Nephron progenitor cell (in vitro differentiated cells): ENCODE data around the gene SGMS1.
A peak's percentile ranks its signal among the peaks of the same experiment; 100 is the strongest.
"Not testable (repeated sequence)": the region's sequence is repeated elsewhere in the genome, so short reads cannot be mapped to it uniquely, and the experiment has no call there.

Experiments
- DNase-seq: peaks from one replicate; pipeline ENCODE4 v3.0.0; 2021
- H3K27ac Mint-ChIP-seq: 2 replicates; pipeline ENCODE4 v1.8.0; 2021; ENCODE audit warnings: mild to moderate bottlenecking, moderate library complexity, mixed read lengths
- H3K27me3 Mint-ChIP-seq: 2 replicates; pipeline ENCODE4 v1.8.0; 2021; ENCODE audit warnings: mild to moderate bottlenecking, low read depth, mixed read lengths; ENCODE audit not compliant: poor library complexity
- H3K36me3 Mint-ChIP-seq: 2 replicates; pipeline ENCODE4 v1.8.0; 2021; ENCODE audit warnings: low read depth, mixed read lengths
- H3K4me1 Mint-ChIP-seq: 2 replicates; pipeline ENCODE4 v1.8.0; 2021; ENCODE audit warnings: mixed read lengths
- H3K4me3 Mint-ChIP-seq: 2 replicates; pipeline ENCODE4 v1.8.0; 2021; ENCODE audit warnings: mild to moderate bottlenecking, moderate library complexity, mixed read lengths
- H3K9me3 Mint-ChIP-seq: 2 replicates; pipeline ENCODE4 v1.8.0; 2021; ENCODE audit warnings: mild to moderate bottlenecking, moderate library complexity, mixed read lengths
- TF ChIP-seq, protein P1 (sequence below): fragments of 200-600 bp; sonication (generic); IDR thresholded peaks from 2 replicates; pipeline ENCODE4 v1.5.0; 2021; ENCODE audit warnings: antibody characterized with exemption

The SGMS1 gene

DNA sequence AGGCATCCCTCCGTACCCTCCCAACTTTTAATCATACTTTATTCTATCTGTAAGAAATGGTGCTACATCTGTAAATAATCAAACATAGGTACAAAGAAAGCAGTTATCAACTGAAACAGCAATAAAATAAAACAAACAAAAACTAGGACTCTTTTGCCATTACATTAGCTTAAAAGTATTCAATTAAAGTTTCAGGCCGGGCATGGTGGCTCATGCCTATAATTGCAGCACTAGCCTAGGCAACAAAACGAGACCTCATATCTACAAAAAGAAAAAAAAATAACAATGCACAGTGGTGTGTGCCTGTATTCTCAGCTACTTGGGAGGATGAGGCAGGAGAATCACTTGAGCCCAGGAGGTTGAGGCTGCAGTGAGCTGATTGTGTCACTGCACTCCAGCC, 161.9 kb downstream of the SGMS1 start:
- H3K27ac Mint-ChIP-seq, result no peak overlapping the region
- no peak for DNase-seq
- peaks cover 5% of the 10 kb centered on the region for H3K36me3 Mint-ChIP-seq
- H3K4me1 Mint-ChIP-seq, result no peaks in the 10 kb centered on the region
- H3K4me3 Mint-ChIP-seq, result no peak overlapping the region
- TF ChIP-seq, protein P1, sequence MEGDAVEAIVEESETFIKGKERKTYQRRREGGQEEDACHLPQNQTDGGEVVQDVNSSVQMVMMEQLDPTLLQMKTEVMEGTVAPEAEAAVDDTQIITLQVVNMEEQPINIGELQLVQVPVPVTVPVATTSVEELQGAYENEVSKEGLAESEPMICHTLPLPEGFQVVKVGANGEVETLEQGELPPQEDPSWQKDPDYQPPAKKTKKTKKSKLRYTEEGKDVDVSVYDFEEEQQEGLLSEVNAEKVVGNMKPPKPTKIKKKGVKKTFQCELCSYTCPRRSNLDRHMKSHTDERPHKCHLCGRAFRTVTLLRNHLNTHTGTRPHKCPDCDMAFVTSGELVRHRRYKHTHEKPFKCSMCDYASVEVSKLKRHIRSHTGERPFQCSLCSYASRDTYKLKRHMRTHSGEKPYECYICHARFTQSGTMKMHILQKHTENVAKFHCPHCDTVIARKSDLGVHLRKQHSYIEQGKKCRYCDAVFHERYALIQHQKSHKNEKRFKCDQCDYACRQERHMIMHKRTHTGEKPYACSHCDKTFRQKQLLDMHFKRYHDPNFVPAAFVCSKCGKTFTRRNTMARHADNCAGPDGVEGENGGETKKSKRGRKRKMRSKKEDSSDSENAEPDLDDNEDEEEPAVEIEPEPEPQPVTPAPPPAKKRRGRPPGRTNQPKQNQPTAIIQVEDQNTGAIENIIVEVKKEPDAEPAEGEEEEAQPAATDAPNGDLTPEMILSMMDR, result no peak
- H3K9me3 Mint-ChIP-seq, result no peaks in the 10 kb centered on the region
- no peaks in the 10 kb centered on the region for H3K27me3 Mint-ChIP-seq

DNA sequence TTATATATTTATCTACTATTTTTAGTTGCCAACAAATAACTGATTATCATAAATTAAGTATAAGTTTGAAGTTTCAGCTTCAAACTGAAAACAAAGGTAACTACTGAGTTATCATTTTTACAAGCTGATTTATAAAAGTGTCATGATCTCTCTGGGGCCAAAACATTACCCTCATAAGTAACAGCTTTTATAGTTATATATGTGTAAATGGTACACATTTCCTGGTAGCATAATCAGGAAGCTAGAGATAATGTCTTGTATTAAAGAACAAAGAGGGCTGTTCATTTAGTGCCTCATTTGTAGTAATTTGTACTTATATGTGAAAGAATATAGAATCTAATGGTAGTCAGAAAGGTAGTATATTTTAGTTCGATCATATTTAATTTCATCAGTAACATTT, 162.6 kb downstream of the SGMS1 start:
- H3K4me1 Mint-ChIP-seq, result no peaks in the 10 kb centered on the region
- H3K9me3 Mint-ChIP-seq, result no peaks in the 10 kb centered on the region
- no peak overlapping the region for H3K4me3 Mint-ChIP-seq
- H3K36me3 Mint-ChIP-seq, result peaks cover 5% of the 10 kb centered on the region
- no peaks in the 10 kb centered on the region for H3K27me3 Mint-ChIP-seq
- DNase-seq, result no peak
- no peak overlapping the region for H3K27ac Mint-ChIP-seq
- TF ChIP-seq, protein P1, result no peak

DNA sequence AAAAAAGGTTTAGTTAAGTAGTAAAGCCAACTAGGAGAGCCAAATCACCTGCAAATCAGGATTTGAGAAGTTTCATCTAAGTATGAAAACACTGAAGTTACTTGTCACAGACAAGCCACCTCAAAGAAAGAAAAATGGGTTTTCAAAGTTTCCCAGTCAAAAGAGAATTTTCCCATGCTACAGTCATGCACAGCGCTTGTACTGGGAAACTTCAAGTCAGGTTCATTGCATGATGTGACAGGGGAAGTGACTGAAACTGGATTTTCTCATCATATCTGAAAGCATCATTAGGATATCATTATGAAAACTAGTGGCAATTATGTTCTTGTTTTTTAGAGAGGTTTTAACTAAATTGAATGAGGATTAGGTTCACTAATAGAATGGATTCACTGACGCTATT, 167.0 kb downstream of the SGMS1 start:
- Mint-ChIP-seq H3K9me3 (no peaks in the 10 kb centered on the region), H3K4me3 (no peak overlapping the region), H3K36me3 (peaks cover 5% of the 10 kb centered on the region), H3K4me1 (no peaks in the 10 kb centered on the region), H3K27me3 (no peaks in the 10 kb centered on the region), H3K27ac (no peak overlapping the region)
- TF ChIP-seq, protein P1, result no peak
- DNase-seq, result no peak

DNA sequence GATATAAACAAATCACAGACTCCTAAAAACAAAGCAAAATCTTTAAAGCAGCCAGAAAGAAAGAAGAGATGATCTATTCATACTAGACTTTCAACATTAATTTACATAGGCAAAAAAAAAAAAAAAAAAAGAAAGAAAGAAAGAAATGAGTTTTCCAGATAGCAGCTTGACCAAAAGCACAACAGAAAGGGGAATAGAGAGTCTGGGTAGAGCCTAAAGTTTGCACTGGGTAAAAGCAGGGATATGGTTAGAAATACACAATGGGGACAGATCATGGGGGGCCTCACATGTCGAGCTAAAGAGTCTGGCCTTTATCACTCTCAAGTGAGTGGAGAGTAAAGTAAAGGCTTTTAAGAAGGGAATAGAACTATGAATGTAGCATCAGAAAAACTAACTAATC, 169.8 kb downstream of the SGMS1 start:
- Mint-ChIP-seq H3K4me1 (no peaks in the 10 kb centered on the region), H3K27me3 (no peaks in the 10 kb centered on the region), H3K9me3 (no peaks in the 10 kb centered on the region), H3K36me3 (peaks cover 3% of the 10 kb centered on the region), H3K4me3 (no peak overlapping the region), H3K27ac (peak overlapping the region; percentile 80)
- no peak for DNase-seq
- TF ChIP-seq, protein P1, result no peak

DNA sequence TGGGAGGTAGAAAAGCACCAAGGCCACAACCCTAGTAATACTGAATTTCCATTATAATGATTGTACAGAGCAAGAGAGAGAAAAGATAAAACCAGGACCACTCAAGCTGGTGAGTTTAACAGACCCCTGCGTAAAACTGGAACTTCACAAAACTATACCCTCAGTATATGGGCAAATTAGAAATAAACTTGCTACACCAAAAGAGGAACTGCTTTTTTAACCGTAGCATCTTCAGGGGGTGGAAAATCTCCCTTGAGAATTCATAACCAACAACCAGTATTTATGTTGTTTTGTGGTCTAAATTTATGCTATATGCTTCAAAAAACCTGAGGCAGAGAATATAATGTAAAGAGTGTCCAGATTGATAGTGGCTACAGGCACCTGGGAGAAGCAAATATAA, 171.2 kb downstream of the SGMS1 start:
- no peaks in the 10 kb centered on the region for H3K36me3 Mint-ChIP-seq
- no peak for DNase-seq
- no peaks in the 10 kb centered on the region for H3K4me1 Mint-ChIP-seq
- H3K27me3 Mint-ChIP-seq, result no peaks in the 10 kb centered on the region
- H3K9me3 Mint-ChIP-seq, result no peaks in the 10 kb centered on the region
- no peak overlapping the region for H3K4me3 Mint-ChIP-seq
- H3K27ac Mint-ChIP-seq, result no peak overlapping the region
- TF ChIP-seq, protein P1, result no peak

DNA sequence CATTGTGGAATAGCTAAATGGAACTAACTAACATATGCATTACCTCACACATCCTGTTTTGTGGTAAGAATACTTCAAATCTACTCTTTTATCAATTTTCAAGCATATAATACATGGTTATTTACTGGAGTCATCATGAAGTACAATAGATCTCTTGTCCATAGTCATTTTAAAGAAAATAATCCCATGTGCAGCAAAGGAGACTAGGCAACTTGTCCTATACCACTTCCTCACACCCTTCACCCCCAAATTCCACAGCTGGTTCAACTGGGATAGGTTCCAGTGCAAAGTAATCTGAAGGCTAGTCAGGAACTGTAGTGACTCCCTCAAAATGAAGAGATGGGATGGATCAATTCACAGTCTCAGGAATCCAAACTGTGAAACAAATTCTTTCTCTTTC, 176.1 kb downstream of the SGMS1 start:
- no peak overlapping the region for H3K4me3 Mint-ChIP-seq
- no peaks in the 10 kb centered on the region for H3K4me1 Mint-ChIP-seq
- no peaks in the 10 kb centered on the region for H3K27me3 Mint-ChIP-seq
- H3K27ac Mint-ChIP-seq, result no peak overlapping the region
- TF ChIP-seq, protein P1, result no peak
- H3K9me3 Mint-ChIP-seq, result peaks cover 19% of the 10 kb centered on the region
- DNase-seq, result no peak
- peaks cover 18% of the 10 kb centered on the region for H3K36me3 Mint-ChIP-seq

DNA sequence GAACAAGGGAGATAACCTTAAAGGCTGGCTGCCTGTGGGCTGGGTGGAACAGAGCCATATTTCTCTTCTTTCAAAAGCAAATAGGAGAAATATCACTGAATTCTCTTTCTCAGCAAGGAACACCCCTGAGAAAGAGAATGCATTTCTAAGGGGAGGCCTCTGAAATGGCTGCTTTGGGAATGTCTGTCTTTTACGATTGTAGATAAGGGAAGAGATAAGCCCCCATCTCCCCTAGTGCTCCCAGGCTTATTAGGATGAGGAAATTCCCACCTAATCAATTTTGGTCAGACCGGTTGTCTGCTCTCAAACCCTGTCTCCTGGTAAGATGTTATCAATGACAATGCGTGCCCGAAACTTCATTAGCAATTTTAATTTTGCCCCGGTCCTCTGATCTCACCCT, 178.0 kb downstream of the SGMS1 start:
- not testable (repeated sequence) for H3K27me3 Mint-ChIP-seq, H3K4me1 Mint-ChIP-seq, H3K4me3 Mint-ChIP-seq, H3K27ac Mint-ChIP-seq, DNase-seq
- H3K9me3 Mint-ChIP-seq, result peaks cover 19% of the 10 kb centered on the region
- peaks cover 18% of the 10 kb centered on the region for H3K36me3 Mint-ChIP-seq
